ENCODE measurements around the gene DEF6.

Gene DEF6

GRCh38 chr6:35368038-35368887 is 70.6 kb downstream of the DEF6 start:
- H3K4me3 ChIP-seq (ENCODE audit: low read length), result no peak overlapping the region
- DNase-seq (ENCODE audit: low read depth), result no peak
- TF ChIP-seq CTCF (conservative IDR thresholded peaks at IDR 0.05; ENCODE audit: low read depth, low read length), result no peak

GRCh38 chr6:35370124-35370741 is 72.6 kb downstream of the DEF6 start:
- TF ChIP-seq CTCF (conservative IDR thresholded peaks at IDR 0.05; ENCODE audit: low read depth, low read length), result no peak
- DNase-seq (ENCODE audit: low read depth), result peak; percentile 75
- no peak overlapping the region for H3K4me3 ChIP-seq (ENCODE audit: low read length)

GRCh38 chr6:35370785-35371493 is 73.3 kb downstream of the DEF6 start:
- no peak for DNase-seq (ENCODE audit: low read depth)
- no peak for TF ChIP-seq CTCF (conservative IDR thresholded peaks at IDR 0.05; ENCODE audit: low read depth, low read length)
- no peak overlapping the region for H3K4me3 ChIP-seq (ENCODE audit: low read length)
